Measurements from ENCODE around the gene GZMA.

DNA sequence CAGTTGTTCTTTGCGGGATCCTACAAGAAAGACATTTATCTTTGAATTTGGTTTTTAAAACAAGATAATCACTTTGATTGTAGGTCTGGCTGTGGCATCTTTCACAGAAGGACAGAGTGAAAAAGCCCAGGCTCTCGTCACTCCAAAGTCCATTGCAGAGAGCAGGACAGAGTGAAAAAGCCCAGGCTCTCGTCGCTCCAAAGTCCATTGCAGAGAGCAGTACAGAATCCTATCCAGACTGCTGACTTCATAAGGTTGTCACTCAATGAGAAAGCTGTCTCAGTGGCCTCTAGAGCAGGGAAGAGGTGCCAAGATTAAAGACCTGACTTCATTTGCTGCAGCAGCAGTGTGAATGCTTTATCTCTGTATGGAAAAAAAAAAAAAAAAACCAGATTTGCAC, 41.2 kb downstream of the GZMA start:
- TF ChIP-seq, protein P1, sequence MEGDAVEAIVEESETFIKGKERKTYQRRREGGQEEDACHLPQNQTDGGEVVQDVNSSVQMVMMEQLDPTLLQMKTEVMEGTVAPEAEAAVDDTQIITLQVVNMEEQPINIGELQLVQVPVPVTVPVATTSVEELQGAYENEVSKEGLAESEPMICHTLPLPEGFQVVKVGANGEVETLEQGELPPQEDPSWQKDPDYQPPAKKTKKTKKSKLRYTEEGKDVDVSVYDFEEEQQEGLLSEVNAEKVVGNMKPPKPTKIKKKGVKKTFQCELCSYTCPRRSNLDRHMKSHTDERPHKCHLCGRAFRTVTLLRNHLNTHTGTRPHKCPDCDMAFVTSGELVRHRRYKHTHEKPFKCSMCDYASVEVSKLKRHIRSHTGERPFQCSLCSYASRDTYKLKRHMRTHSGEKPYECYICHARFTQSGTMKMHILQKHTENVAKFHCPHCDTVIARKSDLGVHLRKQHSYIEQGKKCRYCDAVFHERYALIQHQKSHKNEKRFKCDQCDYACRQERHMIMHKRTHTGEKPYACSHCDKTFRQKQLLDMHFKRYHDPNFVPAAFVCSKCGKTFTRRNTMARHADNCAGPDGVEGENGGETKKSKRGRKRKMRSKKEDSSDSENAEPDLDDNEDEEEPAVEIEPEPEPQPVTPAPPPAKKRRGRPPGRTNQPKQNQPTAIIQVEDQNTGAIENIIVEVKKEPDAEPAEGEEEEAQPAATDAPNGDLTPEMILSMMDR (IDR thresholded peaks at IDR 0.05), result no peak
- TF ChIP-seq POLR2A (IDR thresholded peaks at IDR 0.05), result no peak

All from testis (tissue), 2 donors.